MCF 10A (cell line): Measurements from ENCODE around the gene KRT4. TPM values are rescaled to one million over a fixed set of nuclear protein-coding genes. Genes with fewer than 3 reads are reported as not detected.

ENCODE experiments used
- BruUV-seq: library from RNA; stranded (reverse); fragments of 400-500 nt; replicated peaks from 2 replicates; lab custom pipeline; 2021; lab: Mats Ljungman, UMichigan
- CTCF ChIA-PET: fragments of 300-600 bp; sonication (Branson Sonifier 250); formaldehyde crosslinking; extraction: SDS; loops from one replicate; lab custom pipeline; 2021; ENCODE audit warnings: antibody characterized with exemption, inconsistent platforms; lab: Yijun Ruan, JAX
- POLR2A ChIA-PET: fragments of 300-600, 350-650 bp; sonication (Branson Sonifier 250); formaldehyde crosslinking; extraction: SDS; loops from one replicate; lab custom pipeline; 2020; ENCODE audit warnings: antibody characterized with exemption, inconsistent platforms; lab: Yijun Ruan, JAX
- DNase-seq: peaks from one replicate; pipeline ENCODE4 v3.0.0-alpha.2; 2018; ENCODE audit not compliant: unreplicated experiment
- H3K27ac Mint-ChIP-seq: one replicate; pipeline ENCODE4 v1.8.0; 2022; ENCODE audit warnings: mild to moderate bottlenecking, low read depth, mixed read lengths; ENCODE audit not compliant: unreplicated experiment
- H3K27me3 Mint-ChIP-seq: one replicate; pipeline ENCODE4 v1.8.0; 2022; ENCODE audit warnings: mixed read lengths; ENCODE audit not compliant: insufficient read depth, unreplicated experiment
- H3K36me3 Mint-ChIP-seq: one replicate; pipeline ENCODE4 v1.8.0; 2022; ENCODE audit warnings: mild to moderate bottlenecking, moderate library complexity, mixed read lengths; ENCODE audit not compliant: insufficient read depth, unreplicated experiment
- H3K4me1 Mint-ChIP-seq: one replicate; pipeline ENCODE4 v1.8.0; 2022; ENCODE audit warnings: mixed read lengths; ENCODE audit not compliant: insufficient read depth, unreplicated experiment
- H3K4me3 Mint-ChIP-seq: one replicate; pipeline ENCODE4 v1.8.0; 2022; ENCODE audit warnings: mild to moderate bottlenecking, moderate library complexity, mixed read lengths; ENCODE audit not compliant: unreplicated experiment
- H3K9me3 Mint-ChIP-seq: one replicate; pipeline ENCODE4 v1.8.0; 2022; ENCODE audit warnings: mixed read lengths; ENCODE audit not compliant: unreplicated experiment
- intact Hi-C: fragments of 100-400 bp; cut with micrococcal nuclease; formaldehyde crosslinking; loops from 2 replicates; pipeline ENCODE4 v1.14.1; 2022
- total RNA-seq: library from RNA; stranded (reverse); gene quantifications from 2 replicates; pipeline ENCODE4 v1.2.3, GENCODE V29; 2022
- TF ChIP-seq, protein P1 (sequence below): fragments of 200-600 bp; IDR thresholded peaks from one replicate; pipeline ENCODE4 v1.8.0; 2022; ENCODE audit warnings: antibody characterized with exemption, mild to moderate bottlenecking; ENCODE audit not compliant: unreplicated experiment

The KRT4 gene
- total RNA-seq, 1 experiment from 2014 or later: not detected

DNA sequence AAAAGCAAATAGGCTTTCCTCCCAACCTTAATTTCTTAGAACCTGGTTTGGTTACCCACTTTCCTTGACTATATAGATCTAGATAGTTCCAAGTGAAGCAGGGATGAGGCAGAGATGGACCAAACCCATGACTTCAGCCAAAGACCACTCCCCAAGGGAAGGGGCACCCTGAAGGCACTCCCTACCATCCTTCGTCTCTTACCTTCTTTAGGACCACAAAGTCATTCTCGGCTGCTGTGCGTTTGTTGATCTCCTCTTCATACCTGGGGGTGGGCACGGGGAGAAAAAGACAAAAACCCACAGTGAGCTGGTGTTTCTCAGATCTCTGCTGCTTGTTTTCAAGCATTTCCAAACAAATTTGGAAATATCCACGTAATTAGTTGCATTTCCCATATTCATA is 3.4 kb downstream of the KRT4 start:
- DNase-seq: no peak
- Mint-ChIP-seq H3K9me3 (no peaks in the 10 kb centered on the region), H3K4me1 (peaks cover 6% of the 10 kb centered on the region), H3K4me3 (no peak overlapping the region), H3K27me3 (peaks cover 38% of the 10 kb centered on the region), H3K36me3 (no peaks in the 10 kb centered on the region), H3K27ac (no peak overlapping the region)
- ChIA-PET POLR2A (no interaction called here), CTCF (no interaction called here)
- intact Hi-C loops: no loop called here
- no TSS peak for BruUV-seq
- TF ChIP-seq, protein P1, sequence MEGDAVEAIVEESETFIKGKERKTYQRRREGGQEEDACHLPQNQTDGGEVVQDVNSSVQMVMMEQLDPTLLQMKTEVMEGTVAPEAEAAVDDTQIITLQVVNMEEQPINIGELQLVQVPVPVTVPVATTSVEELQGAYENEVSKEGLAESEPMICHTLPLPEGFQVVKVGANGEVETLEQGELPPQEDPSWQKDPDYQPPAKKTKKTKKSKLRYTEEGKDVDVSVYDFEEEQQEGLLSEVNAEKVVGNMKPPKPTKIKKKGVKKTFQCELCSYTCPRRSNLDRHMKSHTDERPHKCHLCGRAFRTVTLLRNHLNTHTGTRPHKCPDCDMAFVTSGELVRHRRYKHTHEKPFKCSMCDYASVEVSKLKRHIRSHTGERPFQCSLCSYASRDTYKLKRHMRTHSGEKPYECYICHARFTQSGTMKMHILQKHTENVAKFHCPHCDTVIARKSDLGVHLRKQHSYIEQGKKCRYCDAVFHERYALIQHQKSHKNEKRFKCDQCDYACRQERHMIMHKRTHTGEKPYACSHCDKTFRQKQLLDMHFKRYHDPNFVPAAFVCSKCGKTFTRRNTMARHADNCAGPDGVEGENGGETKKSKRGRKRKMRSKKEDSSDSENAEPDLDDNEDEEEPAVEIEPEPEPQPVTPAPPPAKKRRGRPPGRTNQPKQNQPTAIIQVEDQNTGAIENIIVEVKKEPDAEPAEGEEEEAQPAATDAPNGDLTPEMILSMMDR: no peak

DNA sequence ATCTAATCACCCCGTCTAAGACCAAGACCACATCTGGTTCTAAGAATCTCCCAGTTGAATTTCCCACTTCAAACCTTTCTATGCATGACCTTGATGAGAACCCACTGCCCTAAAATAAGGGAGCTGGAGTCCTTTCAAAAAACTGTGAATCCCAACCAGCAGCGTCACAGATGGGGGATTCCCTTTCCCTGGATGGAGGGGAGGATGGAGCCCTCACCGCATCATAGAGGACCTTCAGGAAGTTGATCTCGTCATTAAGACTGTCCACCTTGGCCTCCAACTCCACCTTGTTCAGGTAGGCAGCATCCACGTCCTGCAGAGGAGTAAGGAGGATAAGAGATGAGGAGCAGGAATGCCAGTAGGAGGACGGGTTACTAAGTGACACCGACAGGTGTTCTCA is 4.8 kb downstream of the KRT4 start:
- no peaks in the 10 kb centered on the region for H3K36me3 Mint-ChIP-seq
- no peaks in the 10 kb centered on the region for H3K9me3 Mint-ChIP-seq
- TF ChIP-seq, protein P1: no peak
- BruUV-seq: no TSS peak
- H3K4me1 Mint-ChIP-seq: peaks cover 2% of the 10 kb centered on the region
- intact Hi-C loops: no loop called here
- POLR2A ChIA-PET: no interaction called here
- H3K4me3 Mint-ChIP-seq: no peak overlapping the region
- no peak for DNase-seq
- no peak overlapping the region for H3K27ac Mint-ChIP-seq
- peaks cover 38% of the 10 kb centered on the region for H3K27me3 Mint-ChIP-seq
- CTCF ChIA-PET: interaction anchor here (0.6 kb wide), 1 partner anchor 12 kb away, joined by 3 read pairs; no protein-coding TSS in a partner anchor

DNA sequence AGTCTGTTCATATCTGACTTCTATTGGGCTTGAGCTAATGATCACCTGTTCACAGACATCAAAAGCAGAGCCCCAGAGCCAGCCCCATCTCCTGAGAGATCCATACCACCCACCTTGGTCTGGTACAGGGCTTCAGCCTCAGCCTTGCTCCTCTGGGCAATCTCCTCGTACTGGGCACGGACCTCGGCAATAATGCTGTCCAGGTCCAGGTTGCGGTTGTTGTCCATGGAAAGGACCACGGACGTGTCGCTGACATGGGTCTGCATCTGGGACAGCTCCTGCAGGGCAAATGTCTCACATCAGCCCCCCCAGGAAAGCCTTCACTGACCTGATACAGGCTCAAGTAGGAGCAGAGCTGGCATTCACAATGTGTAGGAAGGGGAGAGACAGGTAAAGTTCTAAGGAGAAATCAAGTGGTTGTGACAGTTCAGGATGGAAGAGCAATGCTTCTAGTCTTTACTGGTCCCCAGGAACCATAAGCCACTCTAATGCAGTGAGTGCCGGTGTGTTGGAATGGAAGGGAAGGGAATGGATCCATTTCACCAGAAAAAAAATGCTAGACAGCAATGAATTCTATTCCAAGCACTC is 5.2 kb downstream of the KRT4 start:
- H3K4me3 Mint-ChIP-seq: no peak overlapping the region
- CTCF ChIA-PET: interaction anchor here (0.8 to 1.3 kb wide), 2 partner anchors 18 to 52 kb away, joined by 3 to 4 read pairs; no protein-coding TSS in a partner anchor
- H3K27ac Mint-ChIP-seq: no peak overlapping the region

More for the DNA sequence above, 5.2 kb downstream of the KRT4 start:
- no TSS peak for BruUV-seq
- Mint-ChIP-seq H3K9me3 (no peaks in the 10 kb centered on the region), H3K4me1 (no peaks in the 10 kb centered on the region), H3K36me3 (no peaks in the 10 kb centered on the region), H3K27me3 (peaks cover 38% of the 10 kb centered on the region)
- DNase-seq: no peak
- intact Hi-C loops: no loop called here
- TF ChIP-seq, protein P1: no peak
- POLR2A ChIA-PET: no interaction called here
